ENCODE results near the gene RAD51AP2. TPM values are rescaled to one million over a fixed set of nuclear protein-coding genes. Genes with fewer than 3 reads are reported as not detected.

RAD51AP2 gene
- total RNA-seq, 2 donors from 2014 or later: not detected

GRCh38 chr2:17471979-17472378, 46.3 kb downstream of the RAD51AP2 start:
- Mint-ChIP-seq H3K9me3 (peaks cover 26% of the 10 kb centered on the region), H3K36me3 (peaks cover 4% of the 10 kb centered on the region), H3K27ac (no peak overlapping the region), H3K27me3 (no peaks in the 10 kb centered on the region), H3K4me3 (no peak overlapping the region), H3K4me1 (ENCODE audit: low read depth in 2 of 2) (no peaks in the 10 kb centered on the region)
- ATAC-seq (no peak), DNase-seq (ENCODE audit: low spot score) (no peak)

- Mint-ChIP-seq H3K27ac (no peak overlapping the region), H3K4me1 (ENCODE audit: low read depth in 2 of 2) (no peaks in the 10 kb centered on the region), H3K27me3 (no peaks in the 10 kb centered on the region), H3K4me3 (no peak overlapping the region), H3K9me3 (peaks cover 25% of the 10 kb centered on the region), H3K36me3 (peaks cover 4% of the 10 kb centered on the region)
- no peak for ATAC-seq
- no peak for DNase-seq (ENCODE audit: low spot score)
Measured at GRCh38 chr2:17470855-17471641, 47.2 kb downstream of the RAD51AP2 start.

DNA sequence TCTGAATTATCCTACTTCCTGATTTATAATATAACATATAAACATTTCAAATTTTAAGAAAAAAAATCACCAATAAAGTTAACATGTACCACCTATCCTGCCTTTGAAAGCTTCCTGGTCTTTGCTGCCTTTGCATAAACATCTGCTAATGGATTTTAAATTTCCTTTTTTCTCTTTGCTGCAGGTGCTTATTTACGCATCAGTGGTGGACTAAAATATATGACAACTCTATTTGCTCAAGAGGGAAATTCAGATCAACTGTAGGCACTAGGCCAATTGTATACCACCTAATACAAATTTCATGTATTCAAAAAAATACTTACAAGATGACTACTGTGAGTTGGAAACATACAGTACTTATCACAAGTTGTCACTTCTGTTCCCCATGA, 57.2 kb downstream of the RAD51AP2 start:
- H3K9me3 Mint-ChIP-seq: peaks cover 14% of the 10 kb centered on the region
- no peak overlapping the region for H3K4me3 Mint-ChIP-seq
- DNase-seq (ENCODE audit: low spot score): no peak
- H3K4me1 Mint-ChIP-seq (ENCODE audit: low read depth in 2 of 2): no peaks in the 10 kb centered on the region
- no peaks in the 10 kb centered on the region for H3K36me3 Mint-ChIP-seq
- no peak overlapping the region for H3K27ac Mint-ChIP-seq
- no peak for ATAC-seq
- H3K27me3 Mint-ChIP-seq: no peaks in the 10 kb centered on the region

Other genes with a start within 250 kb of the RAD51AP2 start
- gene VSNL1, start 22.3 kb upstream of the RAD51AP2 start, total RNA-seq: not detected
- 10 to 100 TPM; 19.9 to 30.4 TPM for gene SMC6, start 235.4 kb upstream of the RAD51AP2 start, total RNA-seq
- 10 to 100 TPM; 31.0 to 51.2 TPM for gene GEN1, start 235.7 kb upstream of the RAD51AP2 start, total RNA-seq